ENCODE data around the gene ZNF207.

ZNF207 gene

GRCh38 chr17:32320847-32321246 is 29.1 kb upstream of the ZNF207 start:
- DNase-seq (ENCODE audit: extremely low read depth, low read depth): no peak
- TF ChIP-seq CTCF (IDR thresholded peaks at IDR 0.05; ENCODE audit: low read depth, low read length): no peak

DNA sequence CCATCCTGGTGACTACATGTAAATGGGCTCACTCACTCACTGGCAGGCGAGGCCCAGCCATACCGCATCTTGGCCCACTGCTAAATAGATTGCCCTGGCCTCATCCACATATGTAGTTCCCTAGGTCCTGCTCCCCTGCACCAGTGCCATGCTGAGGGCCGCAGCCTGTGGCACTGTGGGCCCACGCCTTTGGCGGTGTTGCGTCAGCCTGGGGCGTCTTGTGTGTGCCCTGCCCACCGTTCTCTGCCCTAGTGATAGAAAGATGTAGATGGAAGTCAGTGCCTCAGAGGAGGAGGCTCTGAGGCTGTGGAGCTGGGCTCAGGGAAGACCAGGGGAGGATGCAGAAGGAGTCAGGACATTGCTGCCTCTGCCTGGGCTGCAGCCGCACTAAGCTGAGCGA is 26.9 kb upstream of the ZNF207 start:
- no peak for TF ChIP-seq CTCF (IDR thresholded peaks at IDR 0.05; ENCODE audit: low read depth, low read length)
- no peak for DNase-seq (ENCODE audit: extremely low read depth, low read depth)

DNA sequence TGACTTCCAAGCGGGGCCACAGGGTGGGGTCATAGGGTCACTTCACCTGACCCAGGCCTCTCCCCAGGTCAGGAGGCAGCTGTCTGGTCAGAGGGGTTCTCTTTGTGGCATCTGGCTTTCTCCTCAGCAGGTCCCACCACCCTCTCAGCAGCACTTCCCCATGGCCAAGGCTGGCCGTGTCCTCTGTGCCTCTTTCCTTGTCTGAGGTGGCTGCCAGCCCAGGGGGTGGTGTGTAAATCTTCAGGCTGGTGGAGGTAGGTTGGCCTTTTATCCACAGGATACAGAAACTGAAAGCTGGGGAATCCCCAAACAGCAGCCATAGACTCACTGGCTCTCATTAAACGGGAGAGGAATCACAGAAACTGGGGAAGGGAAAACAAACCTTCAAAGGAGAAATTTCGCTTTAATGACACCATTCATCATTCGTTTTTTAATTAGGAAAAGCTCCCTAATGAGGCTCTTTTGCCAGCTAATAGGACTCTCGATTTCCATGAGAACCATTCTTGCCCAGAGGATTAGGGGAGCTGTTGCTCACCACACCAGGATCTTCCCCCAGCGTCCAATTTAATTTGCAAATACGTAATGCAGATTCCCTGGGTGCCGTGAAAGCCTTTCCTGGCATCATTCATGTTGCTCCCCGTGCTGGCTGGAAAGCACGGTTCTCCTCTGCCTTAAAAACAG is 26.0 kb upstream of the ZNF207 start:
- no peak for TF ChIP-seq CTCF (IDR thresholded peaks at IDR 0.05; ENCODE audit: low read depth, low read length)

GRCh38 chr17:32327911-32328310 is 22.0 kb upstream of the ZNF207 start:
- DNase-seq (ENCODE audit: extremely low read depth, low read depth): no peak
- TF ChIP-seq CTCF (IDR thresholded peaks at IDR 0.05; ENCODE audit: low read depth, low read length): no peak

More for the DNA sequence above, 26.0 kb upstream of the ZNF207 start:
- DNase-seq (ENCODE audit: extremely low read depth, low read depth): no peak

- no peak for DNase-seq (ENCODE audit: extremely low read depth, low read depth)
- TF ChIP-seq CTCF (IDR thresholded peaks at IDR 0.05; ENCODE audit: low read depth, low read length): no peak
These were observed 19.8 kb upstream of the ZNF207 start for GRCh38 chr17:32330147-32330546.

GRCh38 chr17:32331243-32332040 is 18.5 kb upstream of the ZNF207 start:
- no peak for DNase-seq (ENCODE audit: extremely low read depth, low read depth)
- TF ChIP-seq CTCF (IDR thresholded peaks at IDR 0.05; ENCODE audit: low read depth, low read length): no peak

- no peak for TF ChIP-seq CTCF (IDR thresholded peaks at IDR 0.05; ENCODE audit: low read depth, low read length)
- no peak for DNase-seq (ENCODE audit: extremely low read depth, low read depth)
These were observed 16.8 kb upstream of the ZNF207 start for GRCh38 chr17:32333187-32333586.
